ENCODE measurements around the gene GRB2.

GRCh38 chr17:75313941-75314551 lies 91.4 kb downstream of the GRB2 start:
- TF ChIP-seq POLR2AphosphoS5 (IDR thresholded peaks at IDR 0.05), result no peak
- TF ChIP-seq POLR2A (IDR thresholded peaks at IDR 0.05), result no peak
- TF ChIP-seq, protein P1, sequence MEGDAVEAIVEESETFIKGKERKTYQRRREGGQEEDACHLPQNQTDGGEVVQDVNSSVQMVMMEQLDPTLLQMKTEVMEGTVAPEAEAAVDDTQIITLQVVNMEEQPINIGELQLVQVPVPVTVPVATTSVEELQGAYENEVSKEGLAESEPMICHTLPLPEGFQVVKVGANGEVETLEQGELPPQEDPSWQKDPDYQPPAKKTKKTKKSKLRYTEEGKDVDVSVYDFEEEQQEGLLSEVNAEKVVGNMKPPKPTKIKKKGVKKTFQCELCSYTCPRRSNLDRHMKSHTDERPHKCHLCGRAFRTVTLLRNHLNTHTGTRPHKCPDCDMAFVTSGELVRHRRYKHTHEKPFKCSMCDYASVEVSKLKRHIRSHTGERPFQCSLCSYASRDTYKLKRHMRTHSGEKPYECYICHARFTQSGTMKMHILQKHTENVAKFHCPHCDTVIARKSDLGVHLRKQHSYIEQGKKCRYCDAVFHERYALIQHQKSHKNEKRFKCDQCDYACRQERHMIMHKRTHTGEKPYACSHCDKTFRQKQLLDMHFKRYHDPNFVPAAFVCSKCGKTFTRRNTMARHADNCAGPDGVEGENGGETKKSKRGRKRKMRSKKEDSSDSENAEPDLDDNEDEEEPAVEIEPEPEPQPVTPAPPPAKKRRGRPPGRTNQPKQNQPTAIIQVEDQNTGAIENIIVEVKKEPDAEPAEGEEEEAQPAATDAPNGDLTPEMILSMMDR (IDR thresholded peaks at IDR 0.05), result no peak
- no peak for TF ChIP-seq EP300 (IDR thresholded peaks at IDR 0.05)
